ENCODE measurements around the gene NID1.

DNA sequence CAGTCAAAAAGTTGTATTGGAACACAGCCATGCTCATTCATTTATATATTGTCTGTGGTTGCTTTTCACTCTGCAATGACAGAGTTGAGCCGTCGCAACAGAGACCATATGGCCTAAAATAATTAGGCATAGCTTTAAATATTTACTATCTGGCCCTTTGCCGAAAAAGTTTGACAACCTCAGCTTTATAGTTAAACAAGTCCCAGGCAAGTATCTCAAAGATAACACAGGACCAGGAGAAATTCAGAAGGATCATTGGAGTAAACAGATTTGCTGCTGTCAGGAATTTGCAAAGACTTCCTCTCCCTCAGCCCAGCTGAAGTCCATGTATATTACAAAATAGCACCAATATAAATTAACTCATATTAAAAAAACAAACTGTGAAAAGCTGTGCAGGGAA lies 34.4 kb downstream of the NID1 start:
- TF ChIP-seq, protein P1, sequence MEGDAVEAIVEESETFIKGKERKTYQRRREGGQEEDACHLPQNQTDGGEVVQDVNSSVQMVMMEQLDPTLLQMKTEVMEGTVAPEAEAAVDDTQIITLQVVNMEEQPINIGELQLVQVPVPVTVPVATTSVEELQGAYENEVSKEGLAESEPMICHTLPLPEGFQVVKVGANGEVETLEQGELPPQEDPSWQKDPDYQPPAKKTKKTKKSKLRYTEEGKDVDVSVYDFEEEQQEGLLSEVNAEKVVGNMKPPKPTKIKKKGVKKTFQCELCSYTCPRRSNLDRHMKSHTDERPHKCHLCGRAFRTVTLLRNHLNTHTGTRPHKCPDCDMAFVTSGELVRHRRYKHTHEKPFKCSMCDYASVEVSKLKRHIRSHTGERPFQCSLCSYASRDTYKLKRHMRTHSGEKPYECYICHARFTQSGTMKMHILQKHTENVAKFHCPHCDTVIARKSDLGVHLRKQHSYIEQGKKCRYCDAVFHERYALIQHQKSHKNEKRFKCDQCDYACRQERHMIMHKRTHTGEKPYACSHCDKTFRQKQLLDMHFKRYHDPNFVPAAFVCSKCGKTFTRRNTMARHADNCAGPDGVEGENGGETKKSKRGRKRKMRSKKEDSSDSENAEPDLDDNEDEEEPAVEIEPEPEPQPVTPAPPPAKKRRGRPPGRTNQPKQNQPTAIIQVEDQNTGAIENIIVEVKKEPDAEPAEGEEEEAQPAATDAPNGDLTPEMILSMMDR (IDR thresholded peaks at IDR 0.05; ENCODE audit: low read length), result no peak
- TF ChIP-seq EZH2 (optimal IDR thresholded peaks at IDR 0.05; ENCODE audit: low read depth, low read length), result no peak
